GM23338 (cell line): ENCODE results near the gene KCTD12. TPM values are rescaled to one million over a fixed set of nuclear protein-coding genes. Genes with fewer than 3 reads are reported as not detected.

ENCODE experiments used
- ATAC-seq: fragments of 200-7000 bp; cut with Tn5 transposase; 3 replicates; pipeline ENCODE4 v1.9.1; 2020
- DNase-seq: peaks from one replicate; pipeline ENCODE4 v3.0.0-alpha.2; 2015; ENCODE audit warnings: low spot score
- H2AFZ ChIP-seq: fragments of 200-600 bp; sonication (generic); 2 replicates; pipeline ENCODE4 v1.8.0; 2016; ENCODE audit warnings: antibody characterized with exemption, mild to moderate bottlenecking, moderate library complexity
- H3F3A ChIP-seq: fragments of 200-600 bp; sonication (generic); replicated peaks from 2 replicates; pipeline ENCODE4 v1.8.0; 2017; ENCODE audit warnings: antibody characterized with exemption, mixed run types, low read depth
- H3K27ac ChIP-seq: fragments of 200-600 bp; sonication (generic); 2 replicates; pipeline ENCODE4 v1.6.1; 2016; ENCODE audit warnings: low read depth
- H3K27me3 ChIP-seq: fragments of 200-600 bp; sonication (generic); 2 replicates; pipeline ENCODE4 v1.8.0; 2016; ENCODE audit warnings: mild to moderate bottlenecking, mixed run types, moderate library complexity; ENCODE audit not compliant: insufficient read depth
- H3K36me3 ChIP-seq: fragments of 200-600 bp; sonication (generic); 2 replicates; pipeline ENCODE4 v1.8.0; 2016; ENCODE audit warnings: mild to moderate bottlenecking; ENCODE audit not compliant: insufficient read depth
- H3K4me1 ChIP-seq: fragments of 200-600 bp; sonication (generic); 2 replicates; pipeline ENCODE4 v1.8.0; 2016; ENCODE audit warnings: mild to moderate bottlenecking, moderate library complexity; ENCODE audit not compliant: insufficient read depth
- H3K4me2 ChIP-seq: fragments of 200-600 bp; sonication (generic); 2 replicates; pipeline ENCODE4 v1.7.1; 2017; ENCODE audit warnings: mixed run types
- H3K4me3 ChIP-seq: fragments of 200-600 bp; sonication (generic); 2 replicates; pipeline ENCODE4 v1.6.1; 2016; ENCODE audit warnings: mixed run types
- H3K79me2 ChIP-seq: fragments of 200-600 bp; sonication (generic); replicated peaks from 2 replicates; pipeline ENCODE4 v1.8.0; 2017; ENCODE audit warnings: mild to moderate bottlenecking; ENCODE audit not compliant: insufficient read depth
- H3K9me2 ChIP-seq: fragments of 200-600 bp; sonication (generic); 2 replicates; pipeline ENCODE4 v1.8.0; 2017; ENCODE audit not compliant: insufficient read depth
- H4K20me1 ChIP-seq: fragments of 200-600 bp; sonication (generic); replicated peaks from 2 replicates; pipeline ENCODE4 v1.8.0; 2017; ENCODE audit warnings: mild to moderate bottlenecking; ENCODE audit not compliant: insufficient read depth
- H3K27ac Mint-ChIP-seq: 2 replicates; pipeline ENCODE4 v1.8.0; 2020; ENCODE audit warnings: inconsistent platforms, mild to moderate bottlenecking, moderate library complexity, mixed read lengths
- H3K27me3 Mint-ChIP-seq: 3 replicates; pipeline ENCODE4 v1.8.0; 2022; ENCODE audit warnings: low read depth, mild to moderate bottlenecking, moderate library complexity, mixed read lengths, inconsistent platforms; ENCODE audit not compliant: insufficient read depth, poor library complexity
- H3K36me3 Mint-ChIP-seq: 3 replicates; pipeline ENCODE4 v1.8.0; 2021; ENCODE audit warnings: low read depth, mild to moderate bottlenecking, inconsistent platforms, moderate library complexity, mixed read lengths
- H3K4me1 Mint-ChIP-seq: 3 replicates; pipeline ENCODE4 v1.8.0; 2020; ENCODE audit warnings: mild to moderate bottlenecking, inconsistent platforms, mixed read lengths
- H3K4me3 Mint-ChIP-seq: 3 replicates; pipeline ENCODE4 v1.8.0; 2021; ENCODE audit warnings: moderate library complexity, mild to moderate bottlenecking, inconsistent platforms, mixed read lengths
- H3K9me3 Mint-ChIP-seq: 3 replicates; pipeline ENCODE4 v1.8.0; 2020; ENCODE audit warnings: moderate library complexity, mild to moderate bottlenecking, inconsistent platforms, mixed read lengths
- CREB1 ChIP-seq: fragments of 250-450 bp; sonication (Bioruptor Pico); IDR thresholded peaks from 2 replicates; pipeline ENCODE4 v1.5.0; 2020; ENCODE audit warnings: low read depth, mild to moderate bottlenecking, moderate library complexity
- ETS1 ChIP-seq: IDR thresholded peaks from 2 replicates; pipeline ENCODE4 v1.6.1; 2016; ENCODE audit warnings: antibody characterized with exemption
- EZH2phosphoT487 ChIP-seq: fragments of 200-600 bp; sonication (generic); IDR thresholded peaks from one replicate; pipeline ENCODE4 v1.8.1; 2018; ENCODE audit warnings: antibody characterized with exemption; ENCODE audit not compliant: unreplicated experiment
- REST ChIP-seq: IDR thresholded peaks from one replicate; pipeline ENCODE4 v1.6.1; 2018; ENCODE audit warnings: antibody characterized with exemption; ENCODE audit not compliant: unreplicated experiment
- ZNF462 ChIP-seq: fragments of 250-450 bp; sonication (Bioruptor Pico); IDR thresholded peaks from 2 replicates; pipeline ENCODE4 v1.5.0; 2020; ENCODE audit warnings: mild to moderate bottlenecking, moderate library complexity
- polyA plus RNA-seq: library from polyadenylated mRNA; unstranded; fragments of >200 nt; fragmentation: Nextera tagmentation; extraction: Ambion mirVana; gene quantifications from 2 replicates; pipeline ENCODE4 v1.2.1, GENCODE V29; 2016
- total RNA-seq: library from RNA; depleted of rRNA; stranded (reverse); fragments of >200 nt; shearing (Covaris generic); gene quantifications from 2 replicates; pipeline ENCODE4 v1.2.3, GENCODE V29; 2014

The KCTD12 gene
- total and polyA plus RNA-seq, 2 experiments from 2014 or later, result 3.3 to 12.0 TPM

- no peak for TF ChIP-seq ZNF462 (CRISPR knock-in tag)
Measured at GRCh38 chr13:76928456-76928855, 42.3 kb upstream of the KCTD12 start (continued).

GRCh38 chr13:76927955-76928354, 41.8 kb upstream of the KCTD12 start:
- H3K36me3 Mint-ChIP-seq, result no peaks in the 10 kb centered on the region
- ATAC-seq (no peak), DNase-seq (no peak)
- H2AFZ ChIP-seq, result no peak overlapping the region
- no peak overlapping the region for H3K27ac Mint-ChIP-seq
- no peak overlapping the region for H3K27ac ChIP-seq
- H4K20me1 ChIP-seq, result no peaks in the 10 kb centered on the region
- no peak overlapping the region for H3K4me3 ChIP-seq
- no peaks in the 10 kb centered on the region for H3K27me3 ChIP-seq
- no peaks in the 10 kb centered on the region for H3K36me3 ChIP-seq
- H3K9me3 Mint-ChIP-seq, result no peaks in the 10 kb centered on the region
- H3K4me1 ChIP-seq, result no peaks in the 10 kb centered on the region
- H3F3A ChIP-seq, result no peaks in the 10 kb centered on the region
- no peak overlapping the region for H3K4me2 ChIP-seq
- 0 out of 3 replicates have a peak, but pooled peaks cover 3% of the 10 kb centered on the region for H3K4me1 Mint-ChIP-seq
- no peaks in the 10 kb centered on the region for H3K27me3 Mint-ChIP-seq
- H3K79me2 ChIP-seq, result no peaks in the 10 kb centered on the region
- H3K4me3 Mint-ChIP-seq, result no peak overlapping the region
- H3K9me2 ChIP-seq, result no peaks in the 10 kb centered on the region
- TF ChIP-seq EZH2phosphoT487 (no peak), REST (no peak), CREB1 (CRISPR knock-in tag) (no peak), ETS1 (no peak)
